Right lobe of liver (tissue), 6 donors: Measurements from ENCODE around the gene AKR1C1. TPM values are rescaled to one million over a fixed set of nuclear protein-coding genes. Genes with fewer than 3 reads are reported as not detected.
"Not testable (repeated sequence)": the region's sequence is repeated elsewhere in the genome, so short reads cannot be mapped to it uniquely, and the experiment has no call there.

Experiments used
- ATAC-seq, 4 donors: fragments of 200-7000 bp; cut with Tn5 transposase; one replicate each; pipeline ENCODE4 v1.9.1; 2020; ENCODE audit warnings: mild to moderate bottlenecking in 4 of 4, moderate library complexity in 4 of 4
- DNase-seq, 3 donors: peaks; one replicate each; pipeline ENCODE4 v3.0.0-alpha.2; 2020
- H3K27ac ChIP-seq, 3 donors: fragments of 200-600 bp; one replicate each; pipeline ENCODE4 v1.8.0; 2022
- H3K27me3 ChIP-seq, 2 donors: fragments of 200-600 bp; one replicate each; pipeline ENCODE4 v1.8.0; 2022
- H3K36me3 ChIP-seq, 4 donors: fragments of 200-600 bp; sonication (generic) in 1 of 4; one replicate each; pipeline versions ENCODE4 v1.5.1 to v1.8.0; 2017 to 2022; ENCODE audit warnings: control low read depth in 1 of 4
- H3K4me1 ChIP-seq, 4 donors: fragments of 200-600 bp; sonication (generic) in 1 of 4; one replicate each; pipeline versions ENCODE4 v1.5.1 to v1.8.0; 2017 to 2022; ENCODE audit warnings: control low read depth in 1 of 4
- H3K4me3 ChIP-seq, 3 donors: fragments of 200-600 bp; one replicate each; pipeline ENCODE4 v1.8.0; 2022
- H3K9me3 ChIP-seq, 4 donors: fragments of 200-600 bp; sonication (generic) in 1 of 4; one replicate each; pipeline versions ENCODE4 v1.5.1 to v1.8.0; 2017 to 2022; ENCODE audit warnings: control low read depth in 1 of 4
- CTCF ChIP-seq, 4 donors: fragments of 200-600 bp in 3 of 4; fragments of 450-650 bp in 1 of 4; IDR thresholded peaks; one replicate each; pipeline versions ENCODE4 v1.5.1 to v1.8.0; 2016 to 2022; ENCODE audit warnings: antibody characterized with exemption in 4 of 4, mild to moderate bottlenecking in 2 of 4
- POLR2A ChIP-seq: fragments of 450-650 bp; IDR thresholded peaks from one replicate; pipeline ENCODE4 v1.6.1; 2017; ENCODE audit warnings: antibody characterized with exemption, mild to moderate bottlenecking
- WGBS: methylation state at CpG from one replicate; pipeline ENCODE4 v1.1.6; 2018; ENCODE audit warnings: low coverage, low lambda C conversion rate; ENCODE audit not compliant: insufficient coverage; ENCODE audit errors: missing lambda C conversion rate; 5-methylcytosine and 5-hydroxymethylcytosine counted together
- intact Hi-C, 2 donors: fragments of 100-400 bp; cut with DNase I; formaldehyde crosslinking; loops; one replicate each; pipeline versions ENCODE4 v1.11.2 to v1.14.1; 2022
- total RNA-seq, 6 experiments: library from RNA; depleted of rRNA in 2 of 6; stranded (reverse); fragments of >200 nt in 2 of 6; fragmentation: NEBNext Ultra II Directional in 3 of 6; extraction: Animal tissue kit (Norgen Biotek cat#: 25700) in 3 of 6; gene quantifications; one replicate each; pipeline versions ENCODE4 v1.1.0 to v1.2.4, GENCODE V29; 2016 to 2023
- donor health status: DM: no; HTN: yes; CAD: no.
- donor health status: DM: no; HTN: no; CAD: no.
- donor health status: DM: no; HTN: no; CAD: no.
- donor health status: DM: no; HTN: yes; CAD: no.
- donor health status: DM: no; HTN: yes; CAD: no.

AKR1C1 gene
- total RNA-seq, 6 experiments from 2014 or later, result 347 to 1,090 (median 533) TPM

DNA sequence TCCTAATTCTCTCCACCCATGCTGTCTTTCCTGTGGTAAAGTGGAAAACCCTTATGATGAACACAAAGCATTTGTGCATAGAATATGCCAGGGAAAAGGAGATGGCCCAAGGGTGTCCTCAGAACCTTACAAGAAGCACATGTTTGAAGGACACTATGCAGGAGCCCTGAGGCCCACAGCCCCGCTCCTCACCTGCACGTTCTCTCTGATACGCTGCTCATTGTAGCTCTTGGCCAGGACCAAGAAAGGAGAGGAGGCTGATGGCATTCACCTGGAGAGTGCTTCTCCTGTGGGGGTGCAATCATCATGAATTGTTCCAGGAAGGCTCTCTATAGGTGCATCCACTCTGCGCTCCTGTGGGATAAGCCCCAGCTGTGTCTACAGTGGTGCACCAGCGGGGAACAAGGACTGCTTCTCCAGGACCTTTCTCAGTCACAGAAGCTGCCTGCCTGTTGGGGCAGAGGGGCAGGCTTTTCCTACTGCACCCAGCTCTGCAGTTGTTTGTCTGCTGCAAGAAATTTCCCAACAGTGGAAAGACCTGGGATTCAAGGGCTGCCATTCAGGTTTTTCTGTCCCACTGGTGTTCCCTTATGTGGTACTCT is 20.5 kb downstream of the AKR1C1 start:
- Histone ChIP-seq H3K27me3 (no peaks in the 10 kb centered on the region), H3K4me3 (no peak overlapping the region), H3K4me1 (no peaks in the 10 kb centered on the region), H3K27ac (peak overlapping the region in 1 of 3 donors; percentile 60), H3K36me3 (peaks cover 0 to 22% (median 4%) of the 10 kb centered on the region in 4 donors), H3K9me3 (no peaks in the 10 kb centered on the region)
- ATAC-seq (peak in 2 of 4 donors; percentile 7 to 21), DNase-seq (peak in 1 of 3 donors; percentile 26)
- intact Hi-C loops, result no loop called here
- no CpG with 5 or more reads among the region's 5 CpGs for WGBS
- TF ChIP-seq POLR2A (peak; percentile 15), CTCF (IDR thresholded peaks at IDR 0.05) (no peak)

DNA sequence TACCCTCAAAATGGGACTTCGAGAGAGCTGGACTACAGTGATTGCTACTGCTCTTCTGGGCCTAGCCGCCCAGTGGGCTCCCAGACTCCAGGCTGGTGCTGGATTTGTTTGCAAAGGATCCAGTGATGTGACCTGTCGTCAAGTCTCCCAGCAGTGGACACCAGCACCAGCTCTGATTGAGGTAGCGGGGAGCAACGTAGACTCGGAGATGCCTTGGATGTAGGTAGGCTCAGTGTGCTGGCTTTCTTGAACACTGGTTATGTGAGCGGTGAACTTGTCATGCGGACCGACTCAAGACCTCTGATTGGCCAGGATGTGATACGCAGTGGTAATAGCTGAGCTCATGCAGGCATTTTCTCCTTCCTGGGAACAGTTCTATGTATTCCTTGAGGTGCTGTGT is 21.0 kb downstream of the AKR1C1 start:
- peak in 2 of 3 donors; percentile 15 to 44 for DNase-seq
- Histone ChIP-seq H3K4me3 (no peak overlapping the region), H3K4me1 (no peaks in the 10 kb centered on the region), H3K9me3 (no peaks in the 10 kb centered on the region), H3K27ac (peak overlapping the region in 1 of 3 donors; percentile 60), H3K27me3 (no peaks in the 10 kb centered on the region), H3K36me3 (peaks cover 0 to 17% (median under 1%) of the 10 kb centered on the region in 4 donors)
- TF ChIP-seq POLR2A (no peak), CTCF (IDR thresholded peaks at IDR 0.05) (no peak)
- intact Hi-C loops, result no loop called here
- ATAC-seq, result peak in 1 of 4 donors; percentile 4
- WGBS, result 90% methylated on average over 2 of the region's 10 CpGs

DNA sequence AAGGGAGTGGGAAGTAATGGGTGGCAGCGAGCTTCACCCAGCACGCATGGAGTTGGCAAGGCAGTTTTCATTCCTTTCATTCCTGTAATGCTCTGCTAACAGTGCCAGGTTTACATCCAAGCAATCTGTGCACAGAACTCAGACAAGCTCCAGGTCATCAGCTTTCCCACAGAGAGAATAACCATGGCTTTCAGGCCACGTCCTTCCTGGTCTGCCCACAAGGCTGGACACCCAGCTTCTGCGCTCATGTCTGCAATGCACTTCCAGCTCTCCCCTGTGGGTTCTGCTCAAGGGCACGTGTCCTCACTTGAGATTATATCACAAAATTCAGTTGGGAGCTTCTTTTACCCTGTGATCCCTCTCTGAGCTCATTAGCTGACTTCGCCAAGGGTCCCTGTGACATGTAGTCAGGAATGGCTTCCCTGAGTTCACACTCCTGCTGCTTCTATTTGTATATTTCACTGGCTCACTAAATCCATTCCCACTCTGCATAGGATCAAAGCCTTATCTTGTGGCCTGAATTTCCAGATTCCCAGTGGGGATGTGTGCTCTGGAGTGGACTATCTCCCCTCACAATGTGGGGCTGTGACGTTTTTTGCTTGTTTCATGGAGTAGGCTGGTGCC is 21.9 kb downstream of the AKR1C1 start:
- Histone ChIP-seq H3K9me3 (no peaks in the 10 kb centered on the region), H3K27me3 (no peaks in the 10 kb centered on the region), H3K36me3 (peaks cover 0 to 18% (median 1%) of the 10 kb centered on the region in 4 donors), H3K4me3 (no peak overlapping the region), H3K27ac (peak overlapping the region in 1 of 3 donors; percentile 51), H3K4me1 (no peaks in the 10 kb centered on the region)
- intact Hi-C loops, result no loop called here
- no peak for TF ChIP-seq POLR2A
- peak in 1 of 4 donors; percentile 7 for TF ChIP-seq CTCF (IDR thresholded peaks at IDR 0.05)
- ATAC-seq (peak; percentile 42 to 61 (median 57)), DNase-seq (peak; percentile 16 to 62 (median 55))
- 50% methylated on average over 3 of the region's 7 CpGs for WGBS

- H3K27me3 ChIP-seq, ATAC-seq, H3K4me3 ChIP-seq, H3K9me3 ChIP-seq, H3K27ac ChIP-seq, H3K4me1 ChIP-seq, intact Hi-C loops, DNase-seq: not testable (repeated sequence)
- WGBS, result 89% methylated on average over 6 of the region's 6 CpGs
- H3K36me3 ChIP-seq, result peaks cover 0 to 27% (median 9%) of the 10 kb centered on the region in 4 donors
Measured at GRCh38 chr10:4988000-4988641, 24.9 kb downstream of the AKR1C1 start.

GRCh38 chr10:4990217-4990616 is 27.0 kb downstream of the AKR1C1 start:
- 93% methylated on average over 2 of the region's 2 CpGs for WGBS
- Histone ChIP-seq H3K27me3 (no peaks in the 10 kb centered on the region), H3K4me3 (no peak overlapping the region), H3K36me3 (peaks cover 0 to 39% (median 9%) of the 10 kb centered on the region in 4 donors), H3K9me3 (no peaks in the 10 kb centered on the region), H3K27ac (no peak overlapping the region), H3K4me1 (no peaks in the 10 kb centered on the region)
- no peak for DNase-seq
- intact Hi-C loops, result no loop called here
- no peak for TF ChIP-seq CTCF (IDR thresholded peaks at IDR 0.05)
- TF ChIP-seq POLR2A, result no peak
- no peak for ATAC-seq

GRCh38 chr10:4991463-4991862 is 28.2 kb downstream of the AKR1C1 start:
- 64% methylated on average over 2 of the region's 6 CpGs for WGBS
- H3K9me3 ChIP-seq, H3K4me1 ChIP-seq, DNase-seq, H3K4me3 ChIP-seq, intact Hi-C loops, H3K27me3 ChIP-seq: not testable (repeated sequence)
- peaks cover 0 to 41% (median 9%) of the 10 kb centered on the region in 4 donors for H3K36me3 ChIP-seq
- ATAC-seq, result peak in 3 of 4 donors; percentile 20 to 56 (median 52)
- peak overlapping the region in 1 of 3 donors; percentile 19 for H3K27ac ChIP-seq

- ATAC-seq, DNase-seq, H3K27me3 ChIP-seq, intact Hi-C loops, H3K27ac ChIP-seq, H3K9me3 ChIP-seq, H3K4me3 ChIP-seq, H3K4me1 ChIP-seq: not testable (repeated sequence)
- 92% methylated on average over 10 of the region's 10 CpGs for WGBS
- peaks cover 0 to 43% (median 9%) of the 10 kb centered on the region in 4 donors for H3K36me3 ChIP-seq
Measured at GRCh38 chr10:4992564-4992963, 29.3 kb downstream of the AKR1C1 start.
